OCI-LY1 (cell line): ENCODE data around the gene AQP12A.

ENCODE experiments used
- H2AFZ ChIP-seq: fragments of 200-600 bp; sonication (generic), shearing (Covaris generic); 2 replicates; pipeline ENCODE4 v1.6.0; 2014; ENCODE audit warnings: antibody characterized with exemption, mild to moderate bottlenecking, low read length
- H3F3A ChIP-seq: fragments of 200-600 bp; sonication (generic), shearing (Covaris generic); 2 replicates; pipeline ENCODE4 v1.6.0; 2014; ENCODE audit warnings: mild to moderate bottlenecking, antibody characterized with exemption, low read length, moderate library complexity; ENCODE audit not compliant: insufficient read depth
- H3K27ac ChIP-seq: fragments of 200-600 bp; sonication (generic); 2 replicates; pipeline ENCODE4 v1.5.1; 2014; ENCODE audit warnings: low read length, mixed run types, mild to moderate bottlenecking, low read depth; ENCODE audit not compliant: poor library complexity, severe bottlenecking
- H3K27me3 ChIP-seq: fragments of 200-600 bp; sonication (generic); 2 replicates; pipeline ENCODE4 v1.6.0; 2014; ENCODE audit warnings: antibody characterized with exemption, mild to moderate bottlenecking, low read length, moderate library complexity; ENCODE audit not compliant: insufficient read depth
- H3K36me3 ChIP-seq: fragments of 200-600 bp; sonication (generic); 2 replicates; pipeline ENCODE4 v1.6.1; 2014; ENCODE audit warnings: mild to moderate bottlenecking, antibody characterized with exemption, low read length, moderate library complexity, mixed read lengths; ENCODE audit not compliant: insufficient read depth
- H3K4me1 ChIP-seq: fragments of 200-600 bp; sonication (generic); 2 replicates; pipeline ENCODE4 v1.5.1; 2014; ENCODE audit warnings: mild to moderate bottlenecking, low read length, moderate library complexity; ENCODE audit not compliant: insufficient read depth, severe bottlenecking
- H3K4me2 ChIP-seq: fragments of 200-600 bp; sonication (generic), shearing (Covaris generic); 2 replicates; pipeline ENCODE4 v1.6.1; 2014; ENCODE audit warnings: low read length
- H3K4me3 ChIP-seq: fragments of 200-600 bp; sonication (generic); 2 replicates; pipeline ENCODE4 v1.5.1; 2014; ENCODE audit warnings: low read length, low read depth, mild to moderate bottlenecking, mixed read lengths; ENCODE audit not compliant: poor library complexity, severe bottlenecking
- H3K79me2 ChIP-seq: fragments of 200-600 bp; shearing (Covaris generic); 2 replicates; pipeline ENCODE4 v1.6.1; 2016; ENCODE audit warnings: mixed run types, low read length, mixed read lengths; ENCODE audit not compliant: insufficient read depth
- H3K9ac ChIP-seq: fragments of 200-600 bp; sonication (generic), shearing (Covaris generic); 2 replicates; pipeline ENCODE4 v1.6.1; 2014; ENCODE audit warnings: mild to moderate bottlenecking, low read length, mixed read lengths
- H3K9me2 ChIP-seq: fragments of 200-600 bp; sonication (generic), shearing (Covaris generic); 2 replicates; pipeline ENCODE4 v1.6.1; 2014; ENCODE audit warnings: low read depth, mild to moderate bottlenecking, low read length, mixed read lengths
- H3K9me3 ChIP-seq: fragments of 200-600 bp; shearing (Covaris generic); 2 replicates; pipeline ENCODE4 v1.6.1; 2014; ENCODE audit warnings: low read length, mixed read lengths
- H4K20me1 ChIP-seq: fragments of 200-600 bp; sonication (generic), shearing (Covaris generic); 2 replicates; pipeline ENCODE4 v1.6.0; 2016; ENCODE audit warnings: mild to moderate bottlenecking, low read length; ENCODE audit not compliant: insufficient read depth
- CTCF ChIP-seq: fragments of 200-600 bp; sonication (generic), shearing (Covaris generic); IDR thresholded peaks from 2 replicates; pipeline ENCODE4 v1.5.1; 2017; ENCODE audit warnings: mild to moderate bottlenecking, antibody characterized with exemption, low read length, moderate library complexity, mixed read lengths
- EZH2 ChIP-seq: fragments of 200-600 bp; sonication (generic), shearing (Covaris generic); IDR thresholded peaks from 2 replicates; pipeline ENCODE4 v1.8.0; 2017; ENCODE audit warnings: borderline replicate concordance, mixed run types, mild to moderate bottlenecking, antibody characterized with exemption, low read length, moderate library complexity, mixed read lengths

AQP12A gene

GRCh38 chr2:240737958-240738357, 46.3 kb downstream of the AQP12A start:
- Histone ChIP-seq H3K4me2 (no peak overlapping the region), H3K4me1 (no peaks in the 10 kb centered on the region), H3K36me3 (no peaks in the 10 kb centered on the region), H3K27me3 (peaks cover 3% of the 10 kb centered on the region; the same call in 1 of the 2 replicates), H3K9ac (no peak overlapping the region), H4K20me1 (no peaks in the 10 kb centered on the region), H3K79me2 (no peaks in the 10 kb centered on the region), H2AFZ (no peak overlapping the region), H3F3A (no peaks in the 10 kb centered on the region), H3K9me3 (no peaks in the 10 kb centered on the region), H3K9me2 (no peaks in the 10 kb centered on the region), H3K4me3 (no peak overlapping the region), H3K27ac (no peak overlapping the region)
- no peak for TF ChIP-seq EZH2
- TF ChIP-seq CTCF, result no peak

GRCh38 chr2:240739797-240740196, 48.1 kb downstream of the AQP12A start:
- Histone ChIP-seq H3K27ac (no peak overlapping the region), H3K36me3 (no peaks in the 10 kb centered on the region), H3K79me2 (no peaks in the 10 kb centered on the region), H3K4me2 (no peak overlapping the region), H3K4me3 (no peak overlapping the region), H3K4me1 (no peaks in the 10 kb centered on the region), H2AFZ (no peak overlapping the region), H4K20me1 (no peaks in the 10 kb centered on the region), H3K9me3 (no peaks in the 10 kb centered on the region), H3K9ac (no peak overlapping the region), H3K9me2 (no peaks in the 10 kb centered on the region), H3F3A (no peaks in the 10 kb centered on the region), H3K27me3 (peaks cover 3% of the 10 kb centered on the region; the same call in 1 of the 2 replicates)
- no peak for TF ChIP-seq EZH2
- TF ChIP-seq CTCF, result no peak

GRCh38 chr2:240741091-240741490, 49.4 kb downstream of the AQP12A start:
- H2AFZ ChIP-seq, result no peak overlapping the region
- no peak overlapping the region for H3K4me2 ChIP-seq
- H3K36me3 ChIP-seq, result no peaks in the 10 kb centered on the region
- H4K20me1 ChIP-seq, result no peaks in the 10 kb centered on the region
- H3K4me3 ChIP-seq, result no peak overlapping the region
- H3K9me3 ChIP-seq, result no peaks in the 10 kb centered on the region
- H3K4me1 ChIP-seq, result no peaks in the 10 kb centered on the region
- H3K9me2 ChIP-seq, result no peaks in the 10 kb centered on the region
- H3K79me2 ChIP-seq, result no peaks in the 10 kb centered on the region
- TF ChIP-seq EZH2 (no peak), CTCF (no peak)
- H3K9ac ChIP-seq, result no peak overlapping the region
- H3K27ac ChIP-seq, result no peak overlapping the region
- peaks cover 3% of the 10 kb centered on the region; the same call in 1 of the 2 replicates for H3K27me3 ChIP-seq
- no peaks in the 10 kb centered on the region for H3F3A ChIP-seq
